Measurements from ENCODE around the gene BCOR. TPM values are rescaled to one million over a fixed set of nuclear protein-coding genes. Genes with fewer than 3 reads are reported as not detected.

The BCOR gene
- total and polyA plus RNA-seq, 2 of the 4 experiments (the other 2 are of a cell fraction) = 7.5 to 9.0 TPM

DNA sequence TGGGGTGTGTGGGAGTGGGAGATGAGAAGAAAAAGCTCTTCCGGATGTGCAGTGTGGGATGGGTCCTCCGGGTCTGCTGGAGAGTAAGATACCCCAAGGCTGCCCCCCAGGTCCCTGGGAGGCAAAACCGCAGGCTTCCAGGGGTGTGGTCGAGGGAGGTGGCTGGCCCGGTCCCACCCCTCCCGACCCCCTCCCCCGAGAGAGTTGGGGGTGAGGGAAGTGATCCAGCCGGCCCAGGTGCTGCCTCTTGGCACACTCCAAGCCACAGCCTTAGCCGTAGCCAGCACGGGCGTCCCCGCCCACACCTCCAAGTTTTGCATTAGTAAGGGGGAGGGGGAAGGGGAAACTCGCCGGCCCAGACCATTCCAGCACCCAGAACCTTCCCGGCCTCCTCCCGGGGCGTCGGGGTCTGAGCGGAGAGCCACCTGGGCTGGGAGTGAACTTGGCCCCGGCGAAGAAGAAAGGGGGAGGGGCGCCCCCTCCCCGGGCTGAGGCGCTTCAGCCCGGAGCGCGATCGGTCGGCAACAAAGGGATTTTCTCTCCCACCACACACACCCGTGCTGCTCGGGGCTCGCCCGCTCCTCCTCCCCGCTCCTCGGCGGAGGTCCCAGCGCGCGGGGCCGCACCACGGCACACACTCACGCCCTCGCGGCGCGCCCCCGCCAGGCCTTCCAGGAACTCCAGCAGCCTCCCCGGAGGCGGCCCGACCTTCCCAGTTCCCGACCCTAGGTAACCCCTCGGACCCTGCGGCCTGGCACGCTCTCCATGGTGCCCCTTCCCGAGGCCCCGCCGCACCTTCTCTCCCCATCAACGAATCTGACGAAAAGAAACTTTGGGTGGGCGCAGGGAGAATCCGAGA, 14.4 kb downstream of the BCOR start (continued):
- TF ChIP-seq RCOR1 (IDR thresholded peaks at IDR 0.05; ENCODE audit: insufficient replicate concordance, low read length) = no peak

DNA sequence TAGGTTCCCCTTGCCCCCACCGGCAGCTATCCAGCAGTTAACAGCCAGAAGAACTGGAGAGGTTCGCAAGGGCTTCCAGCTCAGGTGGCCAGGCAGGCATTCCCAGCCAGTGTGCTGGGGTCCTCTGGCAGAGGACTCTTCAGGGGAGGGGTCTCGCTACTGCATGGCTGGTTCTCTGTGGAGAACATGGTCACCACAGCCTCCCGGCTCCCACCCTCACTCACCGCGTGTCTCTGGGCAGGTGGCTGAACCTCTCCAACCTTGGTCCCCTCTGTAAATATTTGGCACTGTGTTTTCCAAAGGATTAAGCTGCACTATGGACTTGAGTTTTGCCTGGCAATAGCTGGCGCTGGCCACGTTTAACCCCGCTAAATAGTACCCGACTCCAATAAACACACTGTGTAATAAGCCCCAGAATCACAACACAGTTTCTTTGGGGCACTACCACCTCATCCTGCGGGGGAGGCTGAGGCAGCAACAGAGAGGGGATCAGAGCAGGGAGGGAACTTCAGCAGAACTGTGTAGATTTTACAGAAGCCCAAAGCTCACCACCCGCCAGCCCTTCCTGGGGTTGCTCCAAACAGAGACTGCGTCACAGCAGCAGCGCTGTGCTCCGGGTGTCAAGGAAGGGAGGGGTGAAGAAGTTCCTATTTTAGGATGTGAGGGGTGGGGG, 15.2 kb downstream of the BCOR start:
- H3K18ac ChIP-seq (ENCODE audit: low read depth, low read length) = no peak overlapping the region
- in situ Hi-C loops (cut with MboI; ENCODE audit: low sequenced_read_pairs) (loop anchor here (10.0 kb wide), 2 partner anchors 268 to 348 kb away; no protein-coding TSS in a partner anchor), intact Hi-C loops (cut with micrococcal nuclease) (no loop called here), dilution Hi-C loops (cut with HindIII; ENCODE audit: low sequenced_read_pairs, unreplicated experiment) (no loop called here)
- no peak for TF ChIP-seq RAD21 (IDR thresholded peaks at IDR 0.05; ENCODE audit: low read length)
- TF ChIP-seq BHLHE40 (IDR thresholded peaks at IDR 0.05; ENCODE audit: low read depth, low read length) = no peak
- no peak for TF ChIP-seq FOS (IDR thresholded peaks at IDR 0.05; ENCODE audit: low read depth, low read length)
- no peak for TF ChIP-seq RCOR1 (IDR thresholded peaks at IDR 0.05; ENCODE audit: insufficient replicate concordance, low read length)
- TF ChIP-seq NFE2L2 (IDR thresholded peaks at IDR 0.05; ENCODE audit: low read depth, low read length) = no peak
- TF ChIP-seq MXI1 (IDR thresholded peaks at IDR 0.05; ENCODE audit: borderline replicate concordance, low read depth, low read length) = no peak
- 0 out of 2 replicates have a peak, but pooled peaks cover 8% of the 10 kb centered on the region for H3K9me1 ChIP-seq (ENCODE audit: insufficient read depth, low read length)
- no peak overlapping the region for H3K14ac ChIP-seq (replicated peaks; ENCODE audit: low read depth, low read length)
- H3K4me2 ChIP-seq (ENCODE audit: low read depth, low read length) = no peak overlapping the region; the same call in 1 of the 2 replicates
- 30% methylated on average over 7 of the region's 15 CpGs; no CpG with 5 or more reads in 1 of the 2 experiments for WGBS, 2 experiments (ENCODE audit: extremely low coverage in 2 of 2, insufficient read length in 1 of 2)
- no peak overlapping the region for H2BK20ac ChIP-seq (ENCODE audit: low read depth, low read length)
- H3K27me3 ChIP-seq (ENCODE audit: control insufficient read depth, insufficient read depth, low read length) = no peaks in the 10 kb centered on the region
- no peak overlapping the region for H3K23ac ChIP-seq (ENCODE audit: low read depth, low read length)
- no peak overlapping the region; the same call in 1 of the 2 replicates for H3K4ac ChIP-seq (ENCODE audit: low read depth, low read length)
- no peak overlapping the region for H3K9ac ChIP-seq (ENCODE audit: low read depth, low read length)
- ChIA-PET CTCF (interaction anchor here (1.1 kb wide), 1 partner anchor 83 kb away, joined by 3 read pairs; no protein-coding TSS in a partner anchor), POLR2A (ENCODE audit: unreplicated experiment) (no interaction called here)
- H3K56ac ChIP-seq (ENCODE audit: extremely low read depth, insufficient read depth, low read length) = no peak overlapping the region
- ATAC-seq (ENCODE audit: low read depth) (no peak), DNase-seq (no peak)
- no peak overlapping the region for H2AK9ac ChIP-seq (replicated peaks; ENCODE audit: low read depth, low read length, poor library complexity)
- no peak overlapping the region for H2BK120ac ChIP-seq (ENCODE audit: low read depth, low read length)
- H3K9me3 ChIP-seq (ENCODE audit: control insufficient read depth, insufficient read depth, low read length) = no peaks in the 10 kb centered on the region
- no peak overlapping the region for H2AK5ac ChIP-seq (ENCODE audit: low read depth, low read length)
- H3K4me3 ChIP-seq (ENCODE audit: insufficient read depth, low read depth, low read length) = no peak overlapping the region
- peaks cover 41% of the 10 kb centered on the region for H4K20me1 ChIP-seq (ENCODE audit: insufficient read depth, low read length)
- no peak overlapping the region for H4K91ac ChIP-seq (ENCODE audit: insufficient read depth, low read depth, low read length)
- no peaks in the 10 kb centered on the region for H3K36me3 ChIP-seq (ENCODE audit: control insufficient read depth, insufficient read depth, low read length)
- no peak overlapping the region for H2BK15ac ChIP-seq (ENCODE audit: low read depth, low read length)
- no peak overlapping the region for H2BK5ac ChIP-seq (ENCODE audit: low read depth, low read length, poor library complexity, severe bottlenecking)
- peaks cover 19% of the 10 kb centered on the region for H3K4me1 ChIP-seq (ENCODE audit: control insufficient read depth, insufficient read depth, low read length)
- no peak overlapping the region for H4K5ac ChIP-seq (ENCODE audit: low read depth, low read length)
- no peak overlapping the region for H4K8ac ChIP-seq (ENCODE audit: low read depth in 2 of 2, low read length in 2 of 2)
- no peak overlapping the region for H2AFZ ChIP-seq (replicated peaks; ENCODE audit: low read length, poor library complexity)
- peaks cover 6 to 30% of the 10 kb centered on the region in 2 experiments; a peak in 2 of 4 replicates for H3K79me1 ChIP-seq (ENCODE audit: low read depth in 1 of 2, low read length in 2 of 2)
- H3K27ac ChIP-seq (ENCODE audit: insufficient read depth, low read length) = no peak overlapping the region
- BruUV-seq (replicated peaks) = no TSS peak
